Bronchial epithelial cell (primary cell): Measurements from ENCODE around the gene CCDC112. TPM values are rescaled to one million over a fixed set of nuclear protein-coding genes. Genes with fewer than 3 reads are reported as not detected.
A peak's percentile ranks its signal among the peaks of the same experiment; 100 is the strongest.

Source experiments
- DNase-seq: peaks from one replicate; pipeline ENCODE4 v3.0.0-alpha.2; 2010; ENCODE audit warnings: low read depth
- FAIRE-seq: peaks from 2 replicates; lab custom pipeline; 2011; peaks lifted over from hg19 to GRCh38; lab: Jason Lieb, UNC
- H3K27me3 ChIP-seq: 2 replicates; pipeline ENCODE4 v1.5.1; 2011; ENCODE audit warnings: low read length; ENCODE audit not compliant: control insufficient read depth, insufficient read depth
- H3K36me3 ChIP-seq: 2 replicates; pipeline ENCODE4 v1.5.1; 2011; ENCODE audit warnings: low read length; ENCODE audit not compliant: control insufficient read depth, insufficient read depth
- H3K4me3 ChIP-seq: 2 replicates; pipeline ENCODE4 v1.5.1; 2011; ENCODE audit warnings: mild to moderate bottlenecking, low read depth, low read length, control low read depth
- CTCF ChIP-seq: IDR thresholded peaks from 2 replicates; pipeline ENCODE4 v1.5.1; 2011; ENCODE audit warnings: mild to moderate bottlenecking, moderate library complexity, low read length, control low read depth, inconsistent platforms; ENCODE audit not compliant: insufficient read depth, severe bottlenecking
- total RNA-seq: library from RNA; depleted of rRNA; stranded (reverse); fragments of >200 nt; gene quantifications from 2 replicates; pipeline ENCODE4 v1.2.1, GENCODE V29; 2014

CCDC112 gene
- total RNA-seq, 1 donor from 2014 or later = 4.5 TPM

GRCh38 chr5:115321309-115321708 is 24.9 kb upstream of the CCDC112 start:
- Histone ChIP-seq H3K27me3 (no peaks in the 10 kb centered on the region), H3K36me3 (no peaks in the 10 kb centered on the region), H3K4me3 (no peak overlapping the region)
- TF ChIP-seq CTCF = no peak
- FAIRE-seq = no peak
- peak; percentile 73 for DNase-seq

- FAIRE-seq = no peak
- no peak for TF ChIP-seq CTCF
Observed at GRCh38 chr5:115320515-115320914, 24.1 kb upstream of the CCDC112 start.

GRCh38 chr5:115320006-115320405 is 23.6 kb upstream of the CCDC112 start:
- DNase-seq = no peak
- no peak for TF ChIP-seq CTCF
- Histone ChIP-seq H3K4me3 (no peak overlapping the region), H3K36me3 (no peaks in the 10 kb centered on the region), H3K27me3 (no peaks in the 10 kb centered on the region)
- peak; percentile 18 for FAIRE-seq

More at GRCh38 chr5:115320515-115320914, 24.1 kb upstream of the CCDC112 start:
- no peaks in the 10 kb centered on the region for H3K36me3 ChIP-seq
- H3K4me3 ChIP-seq = no peak overlapping the region
- no peak for DNase-seq
- no peaks in the 10 kb centered on the region for H3K27me3 ChIP-seq

- TF ChIP-seq CTCF = no peak
Observed at GRCh38 chr5:115319007-115319406, 22.6 kb upstream of the CCDC112 start.

GRCh38 chr5:115317736-115318135 is 21.3 kb upstream of the CCDC112 start:
- H3K27me3 ChIP-seq = no peaks in the 10 kb centered on the region
- H3K4me3 ChIP-seq = no peak overlapping the region
- no peak for TF ChIP-seq CTCF
- FAIRE-seq (no peak), DNase-seq (no peak)
- no peaks in the 10 kb centered on the region for H3K36me3 ChIP-seq

More at GRCh38 chr5:115319007-115319406, 22.6 kb upstream of the CCDC112 start:
- FAIRE-seq (no peak), DNase-seq (no peak)
- no peaks in the 10 kb centered on the region for H3K27me3 ChIP-seq
- H3K36me3 ChIP-seq = no peaks in the 10 kb centered on the region
- no peak overlapping the region for H3K4me3 ChIP-seq

- Histone ChIP-seq H3K4me3 (no peak overlapping the region), H3K36me3 (no peaks in the 10 kb centered on the region), H3K27me3 (no peaks in the 10 kb centered on the region)
- FAIRE-seq = no peak
- TF ChIP-seq CTCF = no peak
- DNase-seq = no peak
Observed at GRCh38 chr5:115317320-115317719, 20.9 kb upstream of the CCDC112 start.
